Osteoblast (primary cell): ENCODE results near the gene CSTB. TPM values are rescaled to one million over a fixed set of nuclear protein-coding genes. Genes with fewer than 3 reads are reported as not detected.
A peak's percentile ranks its signal among the peaks of the same experiment; 100 is the strongest.

Experiments
- DNase-seq: peaks from one replicate; pipeline ENCODE4 v3.0.0; 2011; ENCODE audit warnings: low spot score, mixed read lengths; ENCODE audit not compliant: insufficient read length; ENCODE audit errors: missing footprints
- H2AFZ ChIP-seq: 2 replicates; pipeline ENCODE4 v1.6.0; 2011; ENCODE audit warnings: mild to moderate bottlenecking, low read length
- H3K27ac ChIP-seq: 2 replicates; pipeline ENCODE4 v1.5.1; 2011; ENCODE audit warnings: mild to moderate bottlenecking, low read depth, low read length, moderate library complexity
- H3K27me3 ChIP-seq: 2 replicates; pipeline ENCODE4 v1.6.0; 2012; ENCODE audit warnings: mild to moderate bottlenecking, control low read depth, inconsistent platforms, low read length, moderate library complexity; ENCODE audit not compliant: insufficient read depth
- H3K36me3 ChIP-seq: 2 replicates; pipeline ENCODE4 v1.5.1; 2011; ENCODE audit warnings: mild to moderate bottlenecking, low read length, control low read depth, moderate library complexity; ENCODE audit not compliant: insufficient read depth
- H3K4me1 ChIP-seq: 2 replicates; pipeline ENCODE4 v1.5.1; 2011; ENCODE audit warnings: mild to moderate bottlenecking, low read length, control low read depth, moderate library complexity; ENCODE audit not compliant: insufficient read depth
- H3K4me2 ChIP-seq: 2 replicates; pipeline ENCODE4 v1.6.0; 2011; ENCODE audit warnings: mild to moderate bottlenecking, low read length; ENCODE audit not compliant: insufficient read depth
- H3K4me3 ChIP-seq: fragments of 200-600 bp; sonication (generic); 3 replicates; pipeline ENCODE4 v1.5.1; 2012; ENCODE audit warnings: mild to moderate bottlenecking, low read length, inconsistent platforms; ENCODE audit not compliant: insufficient read depth
- H3K79me2 ChIP-seq: 2 replicates; pipeline ENCODE4 v1.6.0; 2012; ENCODE audit warnings: mild to moderate bottlenecking, low read length, control low read depth, inconsistent platforms; ENCODE audit not compliant: insufficient read depth
- H3K9me3 ChIP-seq: 2 replicates; pipeline ENCODE4 v1.5.1; 2011; ENCODE audit warnings: low read depth, low read length, control low read depth
- H4K20me1 ChIP-seq: 2 replicates; pipeline ENCODE4 v1.6.0; 2012; ENCODE audit warnings: mild to moderate bottlenecking, low read length, control low read depth; ENCODE audit not compliant: insufficient read depth
- CTCF ChIP-seq: IDR thresholded peaks from 2 replicates; pipeline ENCODE4 v1.5.1; 2011; ENCODE audit warnings: mild to moderate bottlenecking, low read depth, low read length, moderate library complexity; ENCODE audit errors: extremely low read depth
- total RNA-seq: library from RNA; depleted of rRNA; stranded (reverse); fragments of >200 nt; gene quantifications from 2 replicates; pipeline ENCODE4 v1.2.3, GENCODE V29; 2012

The CSTB gene
- total RNA-seq, 1 donor, result 14.8 TPM

- H3K9me3 ChIP-seq, result no peaks in the 10 kb centered on the region
- peaks cover 33% of the 10 kb centered on the region for H4K20me1 ChIP-seq
- H3K27me3 ChIP-seq, result no peaks in the 10 kb centered on the region
- H3K27ac ChIP-seq, result peak overlapping the region; percentile 89
- TF ChIP-seq CTCF, result no peak
- peaks cover 39% of the 10 kb centered on the region for H3K4me1 ChIP-seq
- peak overlapping the region; percentile 57 for H2AFZ ChIP-seq
- peaks cover 77% of the 10 kb centered on the region for H3K79me2 ChIP-seq
- H3K36me3 ChIP-seq, result peaks cover 9% of the 10 kb centered on the region
- peak overlapping the region; percentile 65 for H3K4me3 ChIP-seq
- peak; percentile 99 for DNase-seq
- H3K4me2 ChIP-seq, result peak overlapping the region; percentile 81
Observed at GRCh38 chr21:43728467-43729390, 47.4 kb downstream of the CSTB start.

- Histone ChIP-seq H2AFZ (peak overlapping the region; percentile 57), H3K36me3 (peaks cover 12% of the 10 kb centered on the region), H3K79me2 (peaks cover 78% of the 10 kb centered on the region), H3K27me3 (no peaks in the 10 kb centered on the region), H3K9me3 (no peaks in the 10 kb centered on the region), H3K4me1 (peaks cover 33% of the 10 kb centered on the region), H3K4me3 (peak overlapping the region; percentile 65), H4K20me1 (peaks cover 31% of the 10 kb centered on the region), H3K4me2 (peak overlapping the region; percentile 81), H3K27ac (peak overlapping the region; percentile 89)
- no peak for TF ChIP-seq CTCF
- no peak for DNase-seq
Observed at GRCh38 chr21:43728154-43728466, 48.0 kb downstream of the CSTB start.

GRCh38 chr21:43727519-43728153 lies 48.5 kb downstream of the CSTB start:
- Histone ChIP-seq H3K4me2 (peak overlapping the region; percentile 81), H3K27ac (peak overlapping the region; percentile 89), H3K9me3 (no peaks in the 10 kb centered on the region), H3K4me1 (peaks cover 29% of the 10 kb centered on the region), H3K36me3 (peaks cover 12% of the 10 kb centered on the region), H3K79me2 (peaks cover 78% of the 10 kb centered on the region), H3K4me3 (peak overlapping the region; percentile 11), H3K27me3 (no peaks in the 10 kb centered on the region), H4K20me1 (peaks cover 31% of the 10 kb centered on the region), H2AFZ (no peak overlapping the region)
- TF ChIP-seq CTCF, result no peak
- DNase-seq, result peak; percentile 59
